ENCODE results near the gene MAGOH. TPM values are rescaled to one million over a fixed set of nuclear protein-coding genes. Genes with fewer than 3 reads are reported as not detected.
"Not testable (repeated sequence)": the region's sequence is repeated elsewhere in the genome, so short reads cannot be mapped to it uniquely, and the experiment has no call there.

Gene MAGOH
- total RNA-seq, 1 donor from 2014 or later, result 57.5 TPM

DNA sequence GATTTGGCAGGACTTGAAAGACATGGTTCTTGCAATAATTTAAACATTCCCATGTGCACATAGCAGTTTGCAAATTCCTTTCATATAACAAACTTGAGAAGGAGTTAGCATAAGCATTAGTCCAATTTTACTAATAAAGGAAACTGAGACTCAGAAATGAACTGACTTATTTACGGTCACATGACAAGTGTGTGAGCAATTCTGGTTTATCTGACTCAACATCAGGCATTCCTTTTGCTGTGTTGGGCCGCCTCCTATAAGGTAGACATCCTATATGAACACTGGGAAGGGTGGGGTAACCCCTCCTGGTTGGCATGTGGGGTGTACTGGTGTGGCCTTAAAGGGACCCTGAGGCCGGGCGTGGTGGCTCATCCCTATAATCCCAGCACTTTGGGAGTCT lies 50.2 kb downstream of the MAGOH start:
- DNase-seq (ENCODE audit: low spot score), result no peak

DNA sequence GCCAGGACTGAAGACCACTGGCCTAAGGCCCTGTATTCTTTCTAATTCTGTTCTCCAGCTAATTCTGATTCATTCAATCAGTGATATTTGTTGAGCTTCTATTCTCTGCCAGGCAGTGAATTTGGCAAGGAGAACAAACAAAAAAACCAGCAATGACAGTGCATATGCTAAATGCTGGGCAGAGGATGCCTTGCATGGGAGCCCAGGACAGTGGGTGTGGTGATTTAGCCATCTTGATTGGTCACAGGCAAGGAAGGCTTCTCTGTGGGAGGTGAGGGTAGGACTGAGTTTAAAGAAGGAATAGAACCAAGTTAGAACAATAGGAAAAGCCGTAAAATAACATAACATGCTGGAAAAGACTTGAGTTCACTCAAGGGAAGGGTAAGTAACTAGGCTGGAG lies 50.9 kb downstream of the MAGOH start:
- DNase-seq (ENCODE audit: low spot score), result no peak

GRCh38 chr1:53186533-53186932 lies 51.8 kb downstream of the MAGOH start:
- DNase-seq (ENCODE audit: low spot score), result no peak

GRCh38 chr1:53185955-53186297 lies 52.4 kb downstream of the MAGOH start:
- DNase-seq (ENCODE audit: low spot score), result not testable (repeated sequence)

DNA sequence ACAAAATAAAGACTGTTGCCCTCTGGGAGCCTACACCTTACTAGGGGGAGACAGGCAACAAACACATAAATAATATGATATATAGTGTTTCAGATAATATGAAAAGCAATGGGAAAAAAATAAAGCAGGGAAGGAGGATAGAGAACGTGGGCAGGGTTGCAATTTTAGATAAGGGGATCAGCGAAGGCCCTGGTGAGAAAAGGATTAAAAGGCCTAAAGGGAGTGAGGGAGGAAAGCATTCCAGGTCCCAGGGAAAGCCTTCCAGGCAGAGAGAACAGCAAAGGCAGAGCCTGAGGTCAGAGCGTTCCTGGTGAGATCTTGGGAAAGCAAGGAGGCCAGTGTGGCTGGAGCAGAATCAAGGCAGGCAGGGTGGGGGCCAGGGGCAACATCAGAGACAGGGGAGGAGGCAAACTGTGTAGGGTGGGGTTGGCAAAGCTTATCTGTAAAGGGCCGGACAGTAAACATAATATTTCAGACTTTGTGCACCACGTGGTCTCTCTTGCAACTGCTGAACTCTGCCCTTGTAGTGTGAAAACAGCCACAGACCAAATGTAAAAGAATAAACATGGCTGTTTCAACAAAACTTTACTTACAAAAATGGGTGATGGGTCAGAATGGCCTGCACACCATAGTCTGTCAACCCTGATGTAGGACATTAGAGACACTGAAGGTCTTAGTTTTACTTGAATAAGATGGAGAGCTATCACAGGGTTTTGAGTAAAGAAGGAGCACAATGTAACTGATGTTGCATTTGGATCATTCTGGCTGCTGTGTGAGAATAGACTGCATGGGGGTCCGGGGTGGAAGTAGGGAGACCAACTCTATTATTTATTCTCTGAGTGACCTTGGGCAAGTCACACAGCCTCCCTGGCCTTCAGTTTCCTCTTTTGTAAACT lies 55.0 kb downstream of the MAGOH start:
- peak; percentile 90 for DNase-seq (ENCODE audit: low spot score)

- DNase-seq (ENCODE audit: low spot score), result no peak
These were observed 55.6 kb downstream of the MAGOH start for GRCh38 chr1:53182716-53183094.

DNA sequence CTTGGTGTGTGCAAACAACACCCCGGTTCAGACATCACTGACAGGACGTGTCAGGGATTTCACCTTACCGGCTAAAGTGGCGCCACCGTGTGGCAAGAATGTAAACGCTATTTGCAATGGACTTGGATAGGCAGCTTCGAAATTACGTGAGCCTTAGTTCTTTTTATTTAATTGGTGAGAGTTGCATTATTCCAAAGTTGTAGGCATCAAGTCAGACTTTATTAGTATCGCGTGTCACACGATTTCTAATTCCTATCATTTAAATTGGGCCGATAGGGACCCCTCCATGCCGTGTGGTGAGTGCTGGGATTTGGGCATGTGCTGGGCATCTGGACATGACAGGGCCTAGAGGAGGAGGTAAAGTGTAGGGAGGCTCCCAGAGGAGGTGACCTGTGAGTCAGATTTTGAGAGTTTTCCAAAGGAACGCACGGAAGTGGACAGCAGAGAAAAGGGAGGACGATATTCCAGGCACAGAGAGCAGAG lies 56.2 kb downstream of the MAGOH start:
- peak; percentile 81 for DNase-seq (ENCODE audit: low spot score)

GRCh38 chr1:53180951-53181350 lies 57.4 kb downstream of the MAGOH start:
- DNase-seq (ENCODE audit: low spot score), result no peak

DNA sequence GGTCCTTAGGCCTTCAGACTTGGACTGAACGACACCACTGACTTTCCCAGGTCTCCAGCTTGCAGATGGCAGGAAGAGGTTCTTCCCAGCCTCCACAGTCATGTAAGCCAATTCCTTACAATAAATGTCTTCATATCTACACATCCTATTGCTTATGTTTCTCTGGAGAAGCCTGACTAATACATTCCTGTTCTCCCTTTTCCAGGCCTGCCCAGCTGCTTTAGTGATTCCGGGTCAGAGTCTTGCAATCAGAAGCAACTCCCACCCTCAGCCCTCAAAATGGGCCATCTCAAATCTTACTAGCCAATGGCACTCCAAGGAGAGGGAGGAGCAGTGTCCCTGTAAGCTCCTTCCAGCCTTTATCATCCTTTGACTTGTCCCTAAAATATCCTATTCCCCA lies 58.1 kb downstream of the MAGOH start:
- peak; percentile 38 for DNase-seq (ENCODE audit: low spot score)

Other genes with a start within 250 kb of the MAGOH start
- gene PODN, start 176.3 kb downstream of the MAGOH start, total RNA-seq (ENCODE audit: insufficient read depth, low replicate concordance), result 48.9 TPM
- gene SLC1A7, start 95.9 kb downstream of the MAGOH start, total RNA-seq (ENCODE audit: insufficient read depth, low replicate concordance), result 2.4 TPM
- 19.0 TPM for gene CPT2, start 41.7 kb downstream of the MAGOH start, total RNA-seq (ENCODE audit: insufficient read depth, low replicate concordance)
- 69.6 TPM for gene CZIB, start 17.9 kb downstream of the MAGOH start, total RNA-seq (ENCODE audit: insufficient read depth, low replicate concordance)
- 6.0 TPM for gene LRP8, start 89.6 kb upstream of the MAGOH start, total RNA-seq (ENCODE audit: insufficient read depth, low replicate concordance)
- gene DMRTB1, start 220.9 kb upstream of the MAGOH start, total RNA-seq (ENCODE audit: insufficient read depth, low replicate concordance), result not detected